Hepatocyte (in vitro differentiated cells): ENCODE results near the gene HERC5. TPM values are rescaled to one million over a fixed set of nuclear protein-coding genes. Genes with fewer than 3 reads are reported as not detected.

ENCODE experiments used
- DNase-seq: peaks from one replicate; pipeline ENCODE4 v3.0.0-alpha.2; 2016; ENCODE audit warnings: low spot score
- H2AFZ ChIP-seq: fragments of 200-600 bp; sonication (generic); 2 replicates; pipeline ENCODE4 v1.6.0; 2016; ENCODE audit warnings: antibody characterized with exemption, mild to moderate bottlenecking
- H3K27ac ChIP-seq: fragments of 200-600 bp; sonication (generic); 2 replicates; pipeline ENCODE4 v1.5.1; 2016; ENCODE audit warnings: mild to moderate bottlenecking
- H3K27me3 ChIP-seq: fragments of 200-600 bp; sonication (generic); 2 replicates; pipeline ENCODE4 v1.6.1; 2016
- H3K36me3 ChIP-seq: fragments of 200-600 bp; sonication (generic); replicated peaks from 2 replicates; pipeline ENCODE4 v1.5.1; 2016; ENCODE audit warnings: low read depth; ENCODE audit not compliant: insufficient read depth
- H3K4me1 ChIP-seq: fragments of 200-600 bp; sonication (generic); 2 replicates; pipeline ENCODE4 v1.5.1; 2016; ENCODE audit warnings: mild to moderate bottlenecking, moderate library complexity; ENCODE audit not compliant: insufficient read depth
- H3K4me2 ChIP-seq: fragments of 200-600 bp; sonication (generic); 2 replicates; pipeline ENCODE4 v1.6.0; 2016
- H3K4me3 ChIP-seq: fragments of 200-600 bp; sonication (generic); 2 replicates; pipeline ENCODE4 v1.5.1; 2016; ENCODE audit warnings: mild to moderate bottlenecking
- H3K79me2 ChIP-seq: fragments of 200-600 bp; sonication (generic); 2 replicates; pipeline ENCODE4 v1.6.0; 2017; ENCODE audit warnings: mild to moderate bottlenecking
- H3K9me2 ChIP-seq: fragments of 200-600 bp; sonication (generic); replicated peaks from 2 replicates; pipeline ENCODE4 v1.6.0; 2017; ENCODE audit warnings: mild to moderate bottlenecking; ENCODE audit not compliant: insufficient read depth
- H3K9me3 ChIP-seq: fragments of 200-600 bp; sonication (generic); 2 replicates; pipeline ENCODE4 v1.5.1; 2016; ENCODE audit warnings: low read depth, mild to moderate bottlenecking
- H4K20me1 ChIP-seq: fragments of 200-600 bp; sonication (generic); 2 replicates; pipeline ENCODE4 v1.6.0; 2016; ENCODE audit warnings: mild to moderate bottlenecking; ENCODE audit not compliant: insufficient read depth, poor library complexity, severe bottlenecking
- EZH2 ChIP-seq: fragments of 200-600 bp; sonication (generic); IDR thresholded peaks from 2 replicates; pipeline ENCODE4 v1.6.1; 2016; ENCODE audit warnings: antibody characterized with exemption, mild to moderate bottlenecking, borderline replicate concordance
- EZH2phosphoT487 ChIP-seq: fragments of 200-600 bp; sonication (generic); IDR thresholded peaks from one replicate; pipeline ENCODE4 v1.6.1; 2018; ENCODE audit warnings: antibody characterized with exemption, mild to moderate bottlenecking, low read depth, moderate library complexity; ENCODE audit not compliant: unreplicated experiment, severe bottlenecking
- WGBS: methylation state at CpG from one replicate; pipeline ENCODE4 v1.1.6; 2016; ENCODE audit warnings: low lambda C conversion rate; ENCODE audit errors: missing lambda C conversion rate; 5-methylcytosine and 5-hydroxymethylcytosine counted together
- polyA plus RNA-seq: library from polyadenylated mRNA; unstranded; fragments of >200 nt; fragmentation: Nextera tagmentation; extraction: Ambion mirVana; gene quantifications from 2 replicates; pipeline ENCODE4 v1.2.1, GENCODE V29; 2016
- total RNA-seq: library from RNA; depleted of rRNA; stranded (reverse); fragments of >200 nt; gene quantifications from 2 replicates; pipeline ENCODE4 v1.2.3, GENCODE V29; 2014
- TF ChIP-seq, protein P1 (sequence below): fragments of 200-600 bp; sonication (generic); IDR thresholded peaks from 2 replicates; pipeline ENCODE4 v1.5.1; 2016; ENCODE audit warnings: antibody characterized with exemption, mild to moderate bottlenecking; ENCODE audit not compliant: poor library complexity

HERC5 gene
- total and polyA plus RNA-seq, 2 experiments from 2014 or later = 1.7 to 2.8 TPM

DNA sequence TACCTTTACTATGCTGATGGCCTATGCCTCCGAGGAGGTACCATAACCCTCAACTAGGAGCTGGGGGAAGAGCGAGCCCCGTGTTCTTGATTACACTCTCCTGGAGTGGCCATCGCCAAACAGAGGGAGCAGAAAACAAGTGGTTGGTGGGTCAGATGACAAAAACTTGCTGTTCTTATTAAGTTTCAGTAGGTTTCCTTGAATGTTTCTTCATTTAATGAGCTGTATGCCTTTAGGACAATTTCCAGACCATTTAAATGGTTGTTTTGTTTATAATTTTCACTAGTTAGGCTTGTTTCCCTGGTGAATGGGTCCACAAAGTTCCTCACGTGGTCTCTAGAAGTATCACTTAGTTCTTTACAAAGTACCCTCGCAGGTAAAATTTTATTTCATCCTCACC, 62.0 kb downstream of the HERC5 start:
- 69% methylated on average over 6 of the region's 6 CpGs for WGBS
- H3K4me2 ChIP-seq = no peak overlapping the region

DNA sequence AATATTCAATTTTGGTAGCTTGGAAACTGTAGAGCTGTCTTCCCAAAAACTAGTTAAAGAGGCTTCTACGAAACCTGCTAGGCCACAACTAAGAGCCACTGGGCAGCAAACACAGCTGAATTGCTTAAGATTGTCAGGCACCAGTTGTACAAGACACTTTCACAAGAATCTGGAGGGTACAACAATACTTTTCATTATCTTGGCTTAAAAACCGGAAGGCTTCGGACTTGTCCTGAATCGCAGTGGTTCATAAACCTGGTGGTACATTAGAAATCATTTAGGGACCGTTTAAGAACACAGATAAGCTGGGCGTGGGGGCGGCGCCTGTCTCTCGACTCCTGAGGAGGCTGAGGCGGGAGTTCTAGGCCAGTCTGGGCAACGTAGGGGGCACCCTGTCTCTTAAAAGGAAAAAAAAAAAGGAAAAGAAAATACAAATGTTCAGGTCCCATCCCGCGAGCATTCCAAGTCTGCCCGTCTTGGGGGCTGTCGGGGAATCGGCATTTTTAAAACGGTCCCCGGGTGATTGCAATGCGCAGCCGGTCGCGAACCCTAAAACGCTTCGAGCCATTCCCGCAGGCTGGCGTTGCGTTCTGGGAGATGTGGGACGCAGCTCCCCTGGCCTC, 65.9 kb downstream of the HERC5 start:
- 2% methylated on average over 28 of the region's 28 CpGs for WGBS
- Histone ChIP-seq H2AFZ (peak overlapping the region; percentile 95), H3K9me3 (no peaks in the 10 kb centered on the region), H3K79me2 (peaks cover 35% of the 10 kb centered on the region), H3K4me1 (peaks cover 15% of the 10 kb centered on the region), H3K9me2 (no peaks in the 10 kb centered on the region), H3K4me3 (peak overlapping the region; percentile 95), H3K4me2 (peak overlapping the region; percentile 75), H3K36me3 (no peaks in the 10 kb centered on the region), H3K27me3 (no peaks in the 10 kb centered on the region), H4K20me1 (peaks cover 13% of the 10 kb centered on the region), H3K27ac (peak overlapping the region; percentile 96)
- DNase-seq = peak; percentile 65
- TF ChIP-seq EZH2phosphoT487 (no peak), EZH2 (no peak)
- TF ChIP-seq, protein P1, sequence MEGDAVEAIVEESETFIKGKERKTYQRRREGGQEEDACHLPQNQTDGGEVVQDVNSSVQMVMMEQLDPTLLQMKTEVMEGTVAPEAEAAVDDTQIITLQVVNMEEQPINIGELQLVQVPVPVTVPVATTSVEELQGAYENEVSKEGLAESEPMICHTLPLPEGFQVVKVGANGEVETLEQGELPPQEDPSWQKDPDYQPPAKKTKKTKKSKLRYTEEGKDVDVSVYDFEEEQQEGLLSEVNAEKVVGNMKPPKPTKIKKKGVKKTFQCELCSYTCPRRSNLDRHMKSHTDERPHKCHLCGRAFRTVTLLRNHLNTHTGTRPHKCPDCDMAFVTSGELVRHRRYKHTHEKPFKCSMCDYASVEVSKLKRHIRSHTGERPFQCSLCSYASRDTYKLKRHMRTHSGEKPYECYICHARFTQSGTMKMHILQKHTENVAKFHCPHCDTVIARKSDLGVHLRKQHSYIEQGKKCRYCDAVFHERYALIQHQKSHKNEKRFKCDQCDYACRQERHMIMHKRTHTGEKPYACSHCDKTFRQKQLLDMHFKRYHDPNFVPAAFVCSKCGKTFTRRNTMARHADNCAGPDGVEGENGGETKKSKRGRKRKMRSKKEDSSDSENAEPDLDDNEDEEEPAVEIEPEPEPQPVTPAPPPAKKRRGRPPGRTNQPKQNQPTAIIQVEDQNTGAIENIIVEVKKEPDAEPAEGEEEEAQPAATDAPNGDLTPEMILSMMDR = no peak

More for the DNA sequence above, 62.0 kb downstream of the HERC5 start:
- Histone ChIP-seq H3K4me1 (peaks cover 7% of the 10 kb centered on the region), H3K27me3 (no peaks in the 10 kb centered on the region), H3K36me3 (no peaks in the 10 kb centered on the region), H4K20me1 (peaks cover 13% of the 10 kb centered on the region), H2AFZ (no peak overlapping the region), H3K9me3 (no peaks in the 10 kb centered on the region), H3K27ac (no peak overlapping the region), H3K4me3 (no peak overlapping the region), H3K79me2 (peaks cover 26% of the 10 kb centered on the region), H3K9me2 (no peaks in the 10 kb centered on the region)
- DNase-seq = no peak
- no peak for TF ChIP-seq EZH2
- TF ChIP-seq, protein P1 = no peak
- no peak for TF ChIP-seq EZH2phosphoT487

DNA sequence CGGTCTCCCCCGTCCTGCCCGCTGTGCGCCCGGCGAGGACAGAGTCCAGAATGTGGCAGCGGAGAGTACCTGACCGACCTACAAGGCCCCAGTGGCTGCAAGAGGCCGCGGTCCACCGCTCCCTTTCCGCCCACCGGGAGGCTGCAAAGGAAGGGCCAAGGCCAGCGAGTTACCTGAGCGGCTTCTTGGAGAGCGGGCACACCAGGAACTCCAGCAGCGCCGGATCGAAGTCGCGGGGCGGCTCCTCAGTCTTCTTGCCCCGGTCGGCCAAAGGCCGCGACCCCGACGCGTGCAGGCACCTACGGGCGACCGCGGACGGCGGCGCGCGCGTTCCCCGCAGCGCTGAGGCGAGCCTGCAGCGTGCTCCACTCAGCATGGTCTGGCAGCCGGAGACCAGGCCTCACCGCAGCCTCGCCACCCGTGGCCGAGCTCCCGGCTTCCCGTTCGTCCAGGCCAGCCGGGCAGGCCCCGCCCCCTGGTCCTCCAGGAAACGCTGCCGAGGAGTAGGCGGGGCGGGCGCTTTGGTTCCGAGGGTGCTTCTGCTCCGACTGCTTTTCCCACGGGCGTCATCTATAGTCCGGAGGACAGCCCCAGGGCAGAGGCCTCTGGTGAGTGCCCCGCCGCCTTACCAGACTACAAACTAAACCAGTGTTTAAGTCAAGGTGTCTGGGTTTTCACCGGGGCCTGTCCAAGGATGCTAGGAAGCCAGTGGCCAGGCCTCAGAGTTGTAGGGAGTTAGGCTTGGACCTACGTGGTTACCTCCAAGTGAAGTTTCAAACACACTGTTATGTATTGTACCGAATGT, 66.6 kb downstream of the HERC5 start, which contains the start of gene PYURF:
PYURF (minus strand) TSS at position 452 of the 805 bp plus-strand sequence; CDS start at position 376, 76 bp downstream.
- WGBS = under 1% methylated on average over 68 of the region's 68 CpGs
- peaks cover 15% of the 10 kb centered on the region for H3K4me1 ChIP-seq

More for the DNA sequence above, 66.6 kb downstream of the HERC5 start, which contains the start of gene PYURF:
- Histone ChIP-seq H3K4me3 (peak within 1 kb of the TSS; percentile 95), H2AFZ (peak within 1 kb of the TSS; percentile 95), H3K36me3 (no peaks in the 10 kb centered on the region), H4K20me1 (peaks cover 13% of the 10 kb centered on the region), H3K79me2 (peaks cover 35% of the 10 kb centered on the region), H3K4me2 (peak within 1 kb of the TSS; percentile 75), H3K9me3 (no peaks in the 10 kb centered on the region), H3K27ac (peak within 1 kb of the TSS; percentile 96), H3K9me2 (no peaks in the 10 kb centered on the region), H3K27me3 (no peaks in the 10 kb centered on the region)
- DNase-seq = peak; percentile 98
- TF ChIP-seq, protein P1 = no peak
- TF ChIP-seq EZH2phosphoT487 (no peak), EZH2 (no peak)
